Osteocyte (in vitro differentiated cells): ENCODE results near the gene JAZF1. TPM values are rescaled to one million over a fixed set of nuclear protein-coding genes. Genes with fewer than 3 reads are reported as not detected.
A peak's percentile ranks its signal among the peaks of the same experiment; 100 is the strongest.

Source experiments
- DNase-seq: peaks from one replicate; pipeline ENCODE4 v3.0.0; 2021; ENCODE audit warnings: mixed read lengths; ENCODE audit not compliant: unreplicated experiment; ENCODE audit errors: extremely low spot score
- H3K27ac Mint-ChIP-seq: one replicate; pipeline ENCODE4 v1.8.0; 2021; ENCODE audit warnings: mild to moderate bottlenecking, mixed read lengths; ENCODE audit not compliant: unreplicated experiment
- H3K27me3 Mint-ChIP-seq: one replicate; pipeline ENCODE4 v1.8.0; 2021; ENCODE audit warnings: mixed read lengths; ENCODE audit not compliant: unreplicated experiment
- H3K36me3 Mint-ChIP-seq: one replicate; pipeline ENCODE4 v1.8.0; 2021; ENCODE audit warnings: mixed read lengths; ENCODE audit not compliant: unreplicated experiment
- H3K4me1 Mint-ChIP-seq: one replicate; pipeline ENCODE4 v1.8.0; 2021; ENCODE audit warnings: mixed read lengths; ENCODE audit not compliant: unreplicated experiment
- H3K4me3 Mint-ChIP-seq: one replicate; pipeline ENCODE4 v1.8.0; 2021; ENCODE audit warnings: mild to moderate bottlenecking, moderate library complexity, mixed read lengths; ENCODE audit not compliant: unreplicated experiment
- H3K9me3 Mint-ChIP-seq: one replicate; pipeline ENCODE4 v1.8.0; 2021; ENCODE audit warnings: mixed read lengths; ENCODE audit not compliant: unreplicated experiment
- CTCF ChIP-seq: fragments of 200-600 bp; sonication (generic); IDR thresholded peaks from 2 replicates; pipeline ENCODE4 v1.5.0; 2021; ENCODE audit warnings: antibody characterized with exemption, mild to moderate bottlenecking, moderate library complexity
- total RNA-seq: library from RNA; stranded (reverse); gene quantifications from 2 replicates; pipeline ENCODE4 v1.2.1, GENCODE V29; 2021

The JAZF1 gene
- total RNA-seq, 1 donor from 2014 or later = 19.8 TPM

GRCh38 chr7:27936768-27937102 lies 243.9 kb downstream of the JAZF1 start:
- DNase-seq = no peak
- peak overlapping the region; percentile 40 for H3K27ac Mint-ChIP-seq
- peaks cover 53% of the 10 kb centered on the region for H3K4me1 Mint-ChIP-seq
- H3K9me3 Mint-ChIP-seq = no peaks in the 10 kb centered on the region
- no peak overlapping the region for H3K4me3 Mint-ChIP-seq
- no peak for TF ChIP-seq CTCF
- no peaks in the 10 kb centered on the region for H3K27me3 Mint-ChIP-seq
- H3K36me3 Mint-ChIP-seq = peaks cover 8% of the 10 kb centered on the region

- Mint-ChIP-seq H3K27ac (peak overlapping the region; percentile 40), H3K4me3 (no peak overlapping the region), H3K36me3 (peaks cover 8% of the 10 kb centered on the region), H3K9me3 (no peaks in the 10 kb centered on the region), H3K27me3 (no peaks in the 10 kb centered on the region), H3K4me1 (peaks cover 53% of the 10 kb centered on the region)
- no peak for DNase-seq
- no peak for TF ChIP-seq CTCF
Measured at GRCh38 chr7:27936047-27936767, 244.4 kb downstream of the JAZF1 start.

- DNase-seq = no peak
- H3K9me3 Mint-ChIP-seq = no peaks in the 10 kb centered on the region
- peaks cover 62% of the 10 kb centered on the region for H3K4me1 Mint-ChIP-seq
- no peaks in the 10 kb centered on the region for H3K36me3 Mint-ChIP-seq
- no peak overlapping the region for H3K4me3 Mint-ChIP-seq
- TF ChIP-seq CTCF = peak; percentile 47
- H3K27ac Mint-ChIP-seq = peak overlapping the region; percentile 77
- H3K27me3 Mint-ChIP-seq = no peaks in the 10 kb centered on the region
Measured at GRCh38 chr7:27933671-27934565, 246.7 kb downstream of the JAZF1 start.

- H3K4me1 Mint-ChIP-seq = peaks cover 43% of the 10 kb centered on the region
Measured at GRCh38 chr7:27930910-27931476, 249.6 kb downstream of the JAZF1 start.

More at GRCh38 chr7:27930910-27931476, 249.6 kb downstream of the JAZF1 start:
- no peak for TF ChIP-seq CTCF
- Mint-ChIP-seq H3K27ac (no peak overlapping the region), H3K4me3 (no peak overlapping the region), H3K36me3 (no peaks in the 10 kb centered on the region), H3K9me3 (no peaks in the 10 kb centered on the region), H3K27me3 (no peaks in the 10 kb centered on the region)
- no peak for DNase-seq
